HG03135 (cell line): Measurements from ENCODE around the gene CLN5.
"Not testable (repeated sequence)": the region's sequence is repeated elsewhere in the genome, so short reads cannot be mapped to it uniquely, and the experiment has no call there.

Source experiments
- ATAC-seq: cut with Tn5 transposase; IDR thresholded peaks from one replicate; pipeline ENCODE4 v1.9.1; 2021; ENCODE audit warnings: mild to moderate bottlenecking, moderate library complexity; ENCODE audit not compliant: unreplicated experiment

Gene CLN5

DNA sequence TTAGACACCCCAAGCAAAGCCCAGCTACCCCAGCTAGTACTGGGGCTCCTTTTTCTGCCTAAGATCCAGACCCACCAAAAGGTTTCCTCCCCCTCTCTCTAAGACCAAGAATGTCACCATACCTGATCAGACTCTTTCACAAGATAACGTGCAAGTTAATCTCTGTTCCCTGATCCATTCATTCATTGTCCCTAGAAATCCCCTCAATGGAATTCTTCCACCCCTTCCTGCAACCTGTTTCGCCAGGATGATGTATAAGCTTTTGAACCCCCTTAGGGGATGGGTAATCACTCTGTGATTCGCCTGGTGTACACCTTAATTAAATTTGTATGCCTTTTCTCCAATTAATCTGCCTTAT lies 17.3 kb upstream of the CLN5 start:
- ATAC-seq: no peak

DNA sequence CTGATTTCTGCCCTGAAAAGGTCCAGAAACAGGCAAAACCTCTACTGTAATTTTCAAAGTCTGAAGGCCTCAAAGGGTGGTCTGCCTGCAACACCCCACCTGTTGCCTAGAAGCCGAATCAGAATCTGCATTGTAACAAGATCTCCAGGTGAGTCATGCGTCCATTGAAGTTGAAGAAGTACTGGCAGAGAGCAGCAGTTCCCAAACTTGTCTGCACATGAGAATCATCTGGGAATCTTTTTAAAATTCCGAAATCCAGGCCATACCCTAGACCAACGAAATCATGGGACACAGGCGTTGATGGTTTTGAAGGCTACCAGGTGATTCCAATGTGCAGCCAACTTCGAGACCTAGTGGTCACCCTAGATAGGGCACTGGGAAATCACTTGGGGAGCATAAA lies 16.0 kb upstream of the CLN5 start:
- no peak for ATAC-seq

DNA sequence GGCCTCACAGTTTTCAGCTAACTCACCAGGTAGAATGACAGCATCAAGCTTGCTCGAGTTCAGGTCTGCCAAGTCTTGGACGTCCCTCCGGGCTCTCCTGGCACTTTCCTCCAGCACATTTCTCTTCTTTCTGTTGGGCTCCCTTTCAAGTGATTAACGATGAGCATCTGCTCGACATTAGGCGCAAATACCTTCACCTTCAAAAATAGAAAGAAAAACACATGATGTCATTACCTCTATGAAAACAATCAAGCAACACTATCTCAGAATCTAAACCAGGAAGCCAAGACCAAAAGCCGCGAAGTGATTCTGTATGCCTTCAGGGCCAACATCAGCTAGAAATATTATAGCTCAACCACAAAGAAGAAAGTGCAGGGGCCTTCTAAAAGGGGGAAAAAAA lies 15.4 kb upstream of the CLN5 start:
- ATAC-seq: no peak

DNA sequence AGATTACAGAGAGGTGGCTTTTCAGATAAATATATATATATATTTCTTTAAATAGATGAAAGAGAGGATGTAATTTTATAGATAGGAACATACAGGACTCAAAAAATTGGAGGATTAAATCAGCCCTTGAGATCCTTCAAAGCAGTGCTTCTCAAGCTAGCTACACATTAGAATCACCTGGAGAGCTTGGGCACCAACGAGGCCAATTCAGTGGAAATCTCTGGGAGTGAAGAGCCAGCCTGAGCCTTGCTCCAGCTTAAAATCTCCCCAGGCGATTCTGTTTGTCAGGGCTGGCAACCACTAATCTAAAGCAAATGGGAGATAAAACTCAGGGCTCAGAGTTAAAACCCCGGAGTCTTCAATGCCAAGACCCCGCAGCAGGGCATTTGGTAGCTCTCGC lies 15.0 kb upstream of the CLN5 start:
- no peak for ATAC-seq

DNA sequence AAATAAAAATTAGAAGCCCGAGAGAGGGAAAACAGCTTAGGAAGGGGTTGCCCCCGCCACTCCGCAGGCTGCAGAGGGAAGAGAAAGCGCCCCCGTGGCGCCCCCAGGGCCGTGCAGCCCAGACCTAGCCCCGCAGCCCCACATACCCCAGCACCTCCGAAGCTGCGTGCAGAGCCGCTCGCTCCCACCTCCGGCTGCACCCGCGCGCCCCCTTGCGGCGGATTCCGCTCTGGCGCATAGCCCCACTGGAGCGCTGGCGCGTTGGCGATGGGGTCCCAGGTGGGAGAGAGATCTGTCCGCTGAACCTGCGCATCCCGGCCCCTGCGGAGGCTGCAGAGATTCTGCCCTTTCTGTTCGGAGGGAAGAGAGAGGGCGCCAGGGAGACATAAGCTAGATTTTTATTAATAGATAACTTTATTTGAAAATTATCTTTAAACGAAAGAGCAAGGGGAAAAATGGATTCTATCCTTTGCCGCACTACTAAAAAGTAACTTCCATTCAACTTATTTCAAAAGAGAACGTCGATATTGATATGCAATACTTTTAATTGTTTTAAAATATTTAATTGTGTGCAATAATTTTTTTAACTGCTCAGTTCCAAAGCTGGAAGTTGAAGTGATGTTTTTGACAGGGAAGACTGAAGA lies 11.7 kb upstream of the CLN5 start:
- peak; percentile 98 for ATAC-seq

DNA sequence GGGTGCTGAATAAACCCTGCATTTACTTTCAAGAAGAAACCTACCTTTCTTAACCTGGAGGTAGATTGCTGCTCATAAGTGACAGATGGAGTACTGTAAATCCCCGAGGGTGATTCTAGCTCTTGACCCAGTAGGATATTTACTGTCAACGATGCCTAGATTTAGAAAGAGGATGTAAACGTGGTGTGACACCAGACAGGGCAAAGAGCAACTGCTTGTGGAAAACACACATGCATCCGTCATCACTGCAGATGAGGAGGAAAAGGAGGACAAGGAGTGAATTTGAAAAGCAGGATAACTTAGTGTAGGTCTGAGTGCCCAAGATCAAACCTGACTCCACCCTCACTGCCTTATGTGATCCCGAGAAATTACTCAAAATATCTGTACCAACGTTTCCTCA lies 9.8 kb upstream of the CLN5 start:
- no peak for ATAC-seq

DNA sequence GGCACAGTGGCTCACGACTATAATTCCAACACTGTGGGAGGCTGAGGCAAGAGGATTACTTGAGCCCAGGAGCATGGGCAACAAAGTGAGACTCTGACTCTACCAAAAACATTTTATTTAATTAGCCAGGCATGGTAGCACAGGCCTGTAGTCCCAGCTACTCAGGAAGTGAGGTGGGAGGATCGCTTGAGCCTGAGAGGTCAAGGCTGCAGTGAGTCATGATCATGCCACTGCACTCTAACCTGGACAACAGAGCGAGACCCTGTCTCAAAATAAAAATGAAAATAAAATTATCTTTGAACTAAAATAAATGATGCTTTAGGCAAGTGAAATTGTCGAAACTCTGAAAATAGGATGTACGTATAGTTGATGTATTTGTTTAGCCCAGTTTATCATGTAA lies 8.2 kb upstream of the CLN5 start:
- ATAC-seq: no peak

DNA sequence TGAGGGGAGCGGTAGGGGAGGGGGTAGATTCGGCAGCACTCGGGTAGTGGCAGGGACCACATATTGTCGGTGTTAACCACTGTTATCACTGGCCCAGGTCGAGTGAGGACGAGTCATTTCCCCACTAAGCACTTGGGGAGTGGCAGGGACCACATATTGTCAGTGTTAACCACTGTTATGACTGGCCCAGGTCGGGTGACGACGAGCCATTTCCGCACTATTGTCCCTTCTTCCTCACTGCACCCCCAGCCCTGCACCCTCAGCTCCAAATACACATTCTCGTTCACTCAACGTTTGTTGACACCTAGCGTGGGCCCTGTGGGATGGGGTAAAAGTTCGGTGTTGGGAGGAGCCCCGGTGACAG lies 467 bp upstream of the CLN5 start:
- peak; percentile 44 for ATAC-seq

DNA sequence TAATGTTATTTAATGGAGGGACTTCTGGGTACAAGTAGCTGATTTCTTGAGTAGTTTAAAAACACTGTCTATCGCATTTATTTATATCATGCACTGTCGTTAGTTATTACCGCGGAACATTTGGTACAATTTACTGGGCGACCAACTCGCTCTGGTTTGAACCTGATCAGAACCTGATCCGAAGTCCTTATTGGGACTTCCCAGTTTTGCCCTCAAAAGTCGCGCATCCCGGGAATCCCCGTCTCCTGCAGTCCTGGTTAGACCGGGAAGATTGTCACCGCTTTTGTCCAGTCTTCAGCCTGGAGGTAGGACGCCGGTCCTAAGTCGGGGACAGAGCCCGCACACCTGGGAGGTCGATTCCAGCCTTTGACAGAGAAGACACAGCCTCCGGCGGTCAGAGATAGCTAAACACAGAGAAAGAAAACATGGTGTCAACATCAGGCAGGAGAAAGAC lies 694 bp downstream of the CLN5 start:
- peak; percentile 5 for ATAC-seq

DNA sequence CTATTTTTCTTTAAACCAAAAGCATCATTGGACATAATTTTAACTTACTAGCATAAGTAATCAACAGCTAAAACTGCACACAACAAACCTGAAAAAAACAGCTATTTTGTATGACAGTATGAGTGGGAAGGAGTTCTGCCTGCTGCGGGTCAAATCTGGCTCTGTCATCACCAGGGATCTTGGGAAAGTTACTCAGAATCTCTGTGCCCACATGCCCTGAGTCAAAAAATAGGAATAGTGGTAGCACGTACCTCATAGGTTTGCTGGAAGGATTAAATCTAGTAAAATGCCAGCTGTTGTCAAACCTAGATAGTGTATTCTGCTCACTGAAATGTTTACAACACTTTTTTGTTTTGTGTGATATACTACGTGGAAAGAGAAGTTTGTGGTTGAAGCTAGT lies 1.1 kb downstream of the CLN5 start:
- no peak for ATAC-seq

DNA sequence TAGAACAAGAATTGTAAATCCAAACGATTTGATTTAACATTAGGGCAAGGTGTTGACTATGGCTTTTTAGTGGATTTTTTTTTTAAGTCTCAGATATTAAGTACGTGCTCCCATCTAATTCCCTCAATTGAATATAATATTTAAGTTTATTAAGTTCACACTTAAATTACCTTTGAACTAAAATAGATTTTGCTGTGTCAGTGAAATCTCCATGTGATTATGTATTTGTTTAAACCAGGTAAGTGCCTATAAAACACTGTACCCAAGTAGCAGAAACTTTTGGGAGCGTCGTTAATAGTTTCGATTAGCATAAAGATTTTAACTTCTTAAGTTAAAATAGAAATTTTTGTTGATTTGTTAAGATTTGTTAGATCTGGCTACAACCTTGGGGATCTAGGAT lies 1.6 kb downstream of the CLN5 start:
- ATAC-seq: no peak

DNA sequence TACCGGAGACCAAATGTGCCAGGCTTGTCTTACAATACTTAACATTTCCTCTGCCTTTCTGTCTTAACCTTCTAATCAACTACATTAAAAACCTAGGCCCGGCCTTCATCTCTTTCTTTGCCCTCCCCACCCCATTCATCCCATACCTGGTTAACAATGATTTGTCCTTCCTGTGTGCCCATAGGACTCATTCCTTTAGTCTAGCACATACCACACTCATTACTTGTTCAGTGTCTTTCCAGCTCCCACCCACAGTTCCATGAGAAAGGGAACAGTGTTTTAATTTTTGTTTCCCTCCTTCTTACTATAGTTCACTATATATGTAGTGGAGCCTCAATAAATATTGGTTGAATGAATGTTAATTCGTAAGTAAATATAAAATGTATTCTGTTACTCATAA lies 2.4 kb downstream of the CLN5 start:
- no peak for ATAC-seq

DNA sequence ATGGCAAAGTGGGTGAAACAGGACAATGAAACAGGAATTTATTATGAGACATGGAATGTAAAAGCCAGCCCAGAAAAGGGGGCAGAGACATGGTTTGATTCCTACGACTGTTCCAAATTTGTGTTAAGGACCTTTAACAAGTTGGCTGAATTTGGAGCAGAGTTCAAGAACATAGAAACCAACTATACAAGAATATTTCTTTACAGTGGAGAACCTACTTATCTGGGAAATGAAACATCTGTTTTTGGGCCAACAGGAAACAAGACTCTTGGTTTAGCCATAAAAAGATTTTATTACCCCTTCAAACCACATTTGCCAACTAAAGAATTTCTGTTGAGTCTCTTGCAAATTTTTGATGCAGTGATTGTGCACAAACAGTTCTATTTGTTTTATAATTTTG lies 8.6 kb downstream of the CLN5 start:
- ATAC-seq: no peak

DNA sequence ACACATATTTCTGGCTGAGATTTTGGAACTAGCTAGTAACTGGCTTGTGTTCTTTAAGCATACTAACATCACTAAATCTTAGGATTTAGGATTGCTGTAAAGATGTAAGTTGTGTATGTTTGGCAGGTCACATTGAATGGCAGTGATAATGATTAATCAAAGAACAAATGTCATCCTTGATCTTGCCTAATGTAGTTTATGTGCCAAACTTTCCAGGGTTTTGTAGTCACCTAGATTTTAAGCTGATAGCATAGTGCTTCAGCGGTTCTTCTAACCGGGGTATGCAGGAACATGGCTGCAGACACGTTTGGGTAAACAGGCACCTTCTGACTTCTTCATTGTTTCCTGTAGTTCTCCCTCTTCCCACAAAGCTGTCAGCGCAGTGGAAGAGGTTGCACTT lies 9.7 kb downstream of the CLN5 start:
- ATAC-seq: no peak

DNA sequence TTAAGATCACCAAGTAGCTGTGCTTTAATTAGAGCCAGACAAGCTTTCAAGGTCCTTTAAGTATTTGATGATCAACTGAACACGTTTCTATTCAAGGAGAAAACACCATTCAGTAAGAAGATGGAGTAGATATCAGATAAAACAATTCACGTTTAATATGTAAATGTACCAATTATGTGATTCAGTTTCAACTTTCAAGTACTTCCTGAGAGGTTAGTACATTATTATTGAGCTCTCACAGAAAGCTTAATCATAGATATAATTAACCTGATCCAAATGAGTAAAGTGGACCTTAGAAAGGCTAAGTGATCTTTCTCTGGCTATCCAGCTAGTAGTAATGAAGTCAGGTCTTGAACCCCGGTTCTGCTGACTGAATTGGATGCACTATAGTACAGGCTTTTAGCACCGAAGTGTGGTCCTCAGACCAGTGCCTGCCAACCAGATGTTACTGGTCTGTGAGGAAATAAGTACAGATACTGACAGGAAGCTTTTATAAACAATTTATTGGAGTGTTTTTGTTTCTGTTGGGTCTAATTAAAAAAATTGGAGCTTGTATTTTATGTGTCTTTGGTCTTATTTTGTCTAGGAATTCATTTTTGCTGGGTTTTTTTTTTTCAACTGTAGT lies 10.2 kb downstream of the CLN5 start:
- ATAC-seq: no peak

DNA sequence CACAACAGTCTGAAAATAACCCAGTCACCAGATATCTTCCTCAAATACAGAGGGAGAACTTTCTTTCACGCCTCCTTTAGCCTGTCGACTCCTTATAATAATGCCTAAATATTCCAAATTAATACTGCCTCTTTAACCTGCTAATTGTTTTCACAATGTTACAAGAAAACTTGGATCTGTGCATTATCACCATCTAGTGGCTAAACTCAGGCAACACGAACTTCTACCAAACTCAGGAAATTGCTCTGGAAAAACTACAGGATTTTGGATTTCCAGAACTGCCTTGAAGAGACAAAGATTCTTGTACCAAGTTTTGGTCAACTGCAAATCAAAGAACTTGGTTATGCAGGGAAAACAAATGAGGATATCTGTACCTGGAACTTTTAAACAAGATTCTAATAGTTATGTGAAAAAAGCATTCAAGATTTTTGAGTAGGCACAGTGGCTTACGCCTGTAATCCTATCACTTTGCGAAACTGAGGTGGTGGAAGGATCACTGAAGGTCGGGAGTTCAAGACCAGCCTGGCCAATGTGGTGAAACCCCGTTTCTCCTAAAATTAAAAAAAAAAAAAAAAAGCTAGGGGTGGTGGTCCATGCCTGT lies 10.8 kb downstream of the CLN5 start:
- ATAC-seq: no peak

DNA sequence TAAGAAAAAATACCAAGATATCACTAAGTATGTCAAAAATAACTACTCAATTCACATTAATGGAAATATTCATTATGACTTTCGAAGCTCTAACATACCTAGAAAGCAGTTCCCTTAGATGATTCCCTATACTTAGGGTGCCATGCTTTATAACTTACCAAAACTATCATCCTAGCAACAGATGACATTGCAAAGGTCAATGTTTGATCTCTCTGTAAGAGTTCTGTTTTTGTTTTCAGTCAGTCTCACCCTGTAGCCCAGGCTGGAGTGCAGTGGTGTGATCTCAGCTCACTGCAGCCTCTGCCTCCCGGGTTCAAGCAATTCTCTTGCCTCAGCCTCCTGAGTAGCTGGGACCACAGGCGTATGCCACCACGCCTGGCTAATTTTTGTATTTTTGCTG lies 16.5 kb downstream of the CLN5 start:
- ATAC-seq: not testable (repeated sequence)

DNA sequence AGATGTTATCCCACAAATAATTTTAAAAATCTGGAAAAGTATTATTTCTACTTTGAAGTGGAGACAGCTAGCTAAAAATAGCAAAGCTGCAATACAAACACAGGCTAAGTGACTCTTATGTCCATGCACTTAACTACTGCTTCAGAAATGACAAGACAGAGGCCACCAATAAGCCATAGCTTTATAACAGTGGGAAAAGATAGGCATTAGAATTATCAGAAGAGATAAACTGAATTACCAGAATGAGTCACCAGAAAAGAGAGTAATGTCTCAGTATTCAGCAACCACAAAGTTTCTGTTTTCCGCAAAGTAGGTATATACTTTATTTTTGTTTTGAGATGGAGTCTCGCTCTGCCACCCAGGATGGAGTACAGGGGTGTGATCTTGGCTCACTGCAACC lies 17.1 kb downstream of the CLN5 start:
- ATAC-seq: no peak

DNA sequence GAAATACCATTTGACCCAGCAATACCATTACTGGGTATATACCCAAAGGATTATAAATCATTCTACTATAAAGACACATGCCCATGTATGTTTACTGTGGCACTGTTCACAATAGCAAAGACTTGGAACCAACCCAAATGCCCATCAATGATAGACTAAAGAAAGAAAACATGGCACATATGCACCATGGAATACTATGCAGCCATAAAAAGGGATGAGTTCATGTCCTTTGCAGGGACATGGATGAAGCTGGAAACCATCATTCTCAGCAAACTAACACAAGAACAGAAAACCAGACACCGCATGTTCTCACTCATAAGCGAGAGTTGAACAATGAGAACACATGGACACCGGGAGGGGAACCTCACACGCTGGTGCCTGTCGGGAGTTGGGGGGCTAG lies 17.8 kb downstream of the CLN5 start:
- not testable (repeated sequence) for ATAC-seq

DNA sequence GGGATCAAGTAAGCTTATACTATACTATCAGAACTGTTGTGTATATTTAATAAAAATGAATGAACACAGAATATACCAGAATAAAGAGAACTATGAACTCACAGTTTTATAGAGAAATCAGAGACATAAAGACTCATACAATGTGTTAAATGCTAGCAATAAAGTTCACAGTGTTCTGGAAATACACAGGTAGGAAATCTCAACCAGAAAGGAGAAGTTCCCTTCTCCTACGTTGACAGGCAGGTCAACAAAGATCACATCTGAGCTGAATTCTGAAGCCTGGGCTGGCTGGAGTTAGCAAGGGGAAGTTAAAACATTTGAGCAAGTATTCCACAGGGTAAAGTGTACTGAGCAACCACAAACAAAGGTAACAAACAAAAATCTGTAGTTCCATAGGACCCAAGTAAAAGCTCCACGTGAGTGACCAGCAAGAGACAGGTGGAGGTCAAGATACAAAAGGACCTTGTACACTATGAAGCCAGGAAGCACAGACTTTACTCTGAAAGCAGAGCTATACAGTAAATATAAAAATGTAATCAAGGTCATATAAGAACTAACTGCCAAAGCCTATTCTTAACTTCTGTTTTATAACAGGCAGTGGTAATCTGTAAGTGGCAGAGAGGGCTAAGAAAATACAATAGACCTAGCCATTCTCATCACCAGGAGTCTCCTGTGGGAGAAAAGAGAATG lies 22.1 kb downstream of the CLN5 start:
- ATAC-seq: no peak

DNA sequence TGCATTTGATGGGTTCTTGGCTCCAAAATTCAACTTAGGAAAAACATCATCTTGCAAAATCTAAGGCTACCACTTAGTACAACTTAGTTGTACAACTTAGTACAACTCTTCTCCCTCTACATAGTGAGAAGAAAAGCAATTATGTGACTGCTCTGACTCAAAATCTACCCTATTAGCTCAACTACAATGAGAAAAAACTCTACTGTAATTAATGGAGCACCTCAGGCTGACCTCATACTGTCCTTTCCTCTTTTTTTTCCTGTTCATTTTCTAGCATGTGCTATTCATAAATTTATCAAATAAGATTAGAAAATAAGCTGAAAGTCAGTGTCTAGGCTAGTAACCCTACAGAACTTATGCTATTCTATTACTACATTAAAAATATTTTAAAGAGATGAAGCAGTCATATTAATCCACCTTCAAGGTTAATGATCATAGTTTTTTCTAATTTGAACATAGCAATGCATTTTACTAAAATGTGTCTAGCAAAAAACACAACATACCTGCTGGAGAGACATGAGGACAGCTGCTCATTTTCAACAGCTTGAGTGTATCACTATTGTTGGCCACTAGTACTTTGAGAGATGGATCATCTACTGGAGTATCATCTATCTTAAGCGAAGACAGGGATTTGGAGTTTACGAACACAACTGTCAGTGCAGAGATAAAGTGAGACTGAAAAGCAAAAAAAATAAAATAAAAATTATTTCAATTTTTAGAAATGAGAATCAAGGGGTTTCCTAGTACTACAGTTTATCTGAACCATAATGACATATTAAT lies 23.2 kb downstream of the CLN5 start:
- no peak for ATAC-seq
